HepG2 (cell line): ENCODE results near the gene SYTL3. TPM values are rescaled to one million over a fixed set of nuclear protein-coding genes. Genes with fewer than 3 reads are reported as not detected.

ENCODE experiments used
- KLF13 ChIP-seq: sonication (generic); formaldehyde crosslinking; IDR thresholded peaks from 2 replicates; pipeline ENCODE4 v1.4.0; 2020; ENCODE audit warnings: mild to moderate bottlenecking, missing genetic modification reagents
- POLR2G ChIP-seq: fragments of 200-400 bp; formaldehyde crosslinking; IDR thresholded peaks from 2 replicates; pipeline ENCODE4 v1.6.1; 2018; ENCODE audit warnings: mild to moderate bottlenecking, low read depth, low read length, moderate library complexity
- RNF2 ChIP-seq: fragments of 450-650 bp; conservative IDR thresholded peaks from 2 replicates; pipeline ENCODE4 v1.6.1; 2016; ENCODE audit warnings: low read depth
- SIN3A ChIP-seq: IDR thresholded peaks from 2 replicates; pipeline ENCODE4 v1.6.1; 2011; ENCODE audit warnings: low read depth, mild to moderate bottlenecking, control low read depth, low read length, borderline replicate concordance
- TCF7 ChIP-seq: sonication (generic); IDR thresholded peaks from 2 replicates; pipeline ENCODE4 v1.6.1; 2016; ENCODE audit warnings: antibody characterized with exemption, low read depth
- ZBTB1 ChIP-seq: sonication (generic); formaldehyde crosslinking; IDR thresholded peaks from 2 replicates; pipeline ENCODE4 v1.4.0; 2020; ENCODE audit warnings: missing genetic modification reagents, borderline replicate concordance
- polyA plus RNA-seq, 8 experiments: library from polyadenylated mRNA; depleted of rRNA in 3 of 8; stranded (reverse) in 7 of 8; unstranded in 1 of 8; fragments of >200 nt; fragmentation: Illumina TruSeq in 4 of 8; extraction: Trizol in 4 of 8; gene quantifications; 2 replicates each; pipeline versions ENCODE4 v1.2.1 to v1.2.3, GENCODE V29; 2011 to 2016; ENCODE audit warnings: low read depth in 4 of 8, missing spikeins in 1 of 8, mixed read lengths in 1 of 8; ENCODE audit not compliant: insufficient read depth in 1 of 8
- total RNA-seq, 5 experiments: library from RNA; depleted of rRNA; stranded (reverse); fragments of >200 nt; fragmentation: Illumina TruSeq; extraction: Trizol; gene quantifications; 2 replicates each; pipeline ENCODE4 v1.2.3, GENCODE V29; 2016; ENCODE audit warnings: low read depth in 1 of 5
- TF ChIP-seq, protein P1 (sequence below), 2 experiments: fragments of 450-650 bp in 1 of 2; sonication (generic) in 1 of 2; formaldehyde crosslinking in 1 of 2; IDR thresholded peaks; 2 replicates each; pipeline versions ENCODE4 v1.6.1 to v1.8.0; 2016 to 2022; ENCODE audit warnings: antibody characterized with exemption in 1 of 2, mild to moderate bottlenecking in 1 of 2, missing genetic modification reagents in 1 of 2
- TF ChIP-seq, protein P2 (sequence below): sonication (generic); formaldehyde crosslinking; IDR thresholded peaks from 2 replicates; pipeline ENCODE4 v1.9.0; 2021; ENCODE audit warnings: missing genetic modification reagents, mild to moderate bottlenecking, borderline replicate concordance
- TF ChIP-seq, protein P3 (sequence below): sonication (generic); formaldehyde crosslinking; IDR thresholded peaks from 2 replicates; pipeline ENCODE4 v1.5.1; 2020; ENCODE audit warnings: mild to moderate bottlenecking, missing genetic modification reagents, borderline replicate concordance
- TF ChIP-seq, protein P4 (sequence below): IDR thresholded peaks from 2 replicates; pipeline ENCODE4 v1.6.1; 2016; ENCODE audit warnings: low read depth, borderline replicate concordance

Gene SYTL3
- total and polyA plus RNA-seq, 2 of the 13 experiments (the other 11 are each of a cell fraction or from before 2014, with no cell fraction given) = 0.11 to 0.28 TPM

DNA sequence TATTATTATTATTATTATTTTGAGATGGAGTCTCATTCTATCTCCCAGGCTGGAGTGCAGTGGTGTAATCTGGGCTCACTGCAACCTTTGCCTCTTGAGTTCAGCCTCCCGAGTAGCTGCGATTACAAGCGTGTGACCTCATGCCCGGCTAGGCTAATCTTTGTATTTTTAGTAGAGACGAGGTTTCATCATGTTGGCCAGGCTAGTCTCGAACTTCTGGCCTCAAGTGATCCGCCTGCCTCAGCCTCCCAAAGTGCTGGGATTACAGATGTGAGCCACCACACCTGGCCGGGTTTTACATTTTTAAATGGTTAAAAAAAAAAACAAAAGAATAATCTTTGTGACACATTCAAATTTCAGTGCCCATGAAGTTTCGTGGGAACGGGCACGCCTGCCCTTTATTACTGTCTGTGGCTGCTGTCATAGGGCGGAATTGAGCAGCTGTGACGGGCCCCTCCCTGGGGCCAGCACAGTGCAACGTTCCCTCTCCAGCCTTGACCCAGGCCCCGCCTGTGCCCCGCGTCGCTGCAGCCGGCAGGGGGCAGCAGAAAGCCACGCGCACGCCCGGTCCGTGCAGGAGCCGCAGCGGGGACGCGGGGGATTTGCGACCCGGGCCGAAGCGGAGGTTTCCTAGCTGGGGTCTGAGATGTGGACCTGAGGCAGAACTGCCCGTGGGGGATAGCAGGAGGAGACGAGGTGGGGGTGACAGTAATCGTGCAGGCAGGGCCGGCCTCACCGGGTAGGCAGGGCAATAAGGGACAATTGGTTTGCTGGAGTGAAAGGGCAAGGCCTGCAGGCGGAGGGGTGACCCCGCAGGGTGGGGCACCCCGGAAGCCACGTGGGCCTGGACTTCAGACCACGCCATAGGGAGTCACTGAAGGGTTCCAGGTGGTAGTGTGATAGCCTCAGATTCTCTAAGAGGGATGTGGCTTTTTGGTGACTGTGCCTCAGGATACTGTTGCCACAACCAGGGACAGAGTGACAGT, 54.3 kb downstream of the SYTL3 start (continued):
- TF ChIP-seq, protein P1, sequence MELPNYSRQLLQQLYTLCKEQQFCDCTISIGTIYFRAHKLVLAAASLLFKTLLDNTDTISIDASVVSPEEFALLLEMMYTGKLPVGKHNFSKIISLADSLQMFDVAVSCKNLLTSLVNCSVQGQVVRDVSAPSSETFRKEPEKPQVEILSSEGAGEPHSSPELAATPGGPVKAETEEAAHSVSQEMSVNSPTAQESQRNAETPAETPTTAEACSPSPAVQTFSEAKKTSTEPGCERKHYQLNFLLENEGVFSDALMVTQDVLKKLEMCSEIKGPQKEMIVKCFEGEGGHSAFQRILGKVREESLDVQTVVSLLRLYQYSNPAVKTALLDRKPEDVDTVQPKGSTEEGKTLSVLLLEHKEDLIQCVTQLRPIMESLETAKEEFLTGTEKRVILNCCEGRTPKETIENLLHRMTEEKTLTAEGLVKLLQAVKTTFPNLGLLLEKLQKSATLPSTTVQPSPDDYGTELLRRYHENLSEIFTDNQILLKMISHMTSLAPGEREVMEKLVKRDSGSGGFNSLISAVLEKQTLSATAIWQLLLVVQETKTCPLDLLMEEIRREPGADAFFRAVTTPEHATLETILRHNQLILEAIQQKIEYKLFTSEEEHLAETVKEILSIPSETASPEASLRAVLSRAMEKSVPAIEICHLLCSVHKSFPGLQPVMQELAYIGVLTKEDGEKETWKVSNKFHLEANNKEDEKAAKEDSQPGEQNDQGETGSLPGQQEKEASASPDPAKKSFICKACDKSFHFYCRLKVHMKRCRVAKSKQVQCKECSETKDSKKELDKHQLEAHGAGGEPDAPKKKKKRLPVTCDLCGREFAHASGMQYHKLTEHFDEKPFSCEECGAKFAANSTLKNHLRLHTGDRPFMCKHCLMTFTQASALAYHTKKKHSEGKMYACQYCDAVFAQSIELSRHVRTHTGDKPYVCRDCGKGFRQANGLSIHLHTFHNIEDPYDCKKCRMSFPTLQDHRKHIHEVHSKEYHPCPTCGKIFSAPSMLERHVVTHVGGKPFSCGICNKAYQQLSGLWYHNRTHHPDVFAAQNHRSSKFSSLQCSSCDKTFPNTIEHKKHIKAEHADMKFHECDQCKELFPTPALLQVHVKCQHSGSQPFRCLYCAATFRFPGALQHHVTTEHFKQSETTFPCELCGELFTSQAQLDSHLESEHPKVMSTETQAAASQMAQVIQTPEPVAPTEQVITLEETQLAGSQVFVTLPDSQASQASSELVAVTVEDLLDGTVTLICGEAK (IDR thresholded peaks at IDR 0.05) = no peak
- TF ChIP-seq, protein P1 (CRISPR knock-in tag; IDR thresholded peaks at IDR 0.05) = peak; percentile 40
- TF ChIP-seq RNF2 (peak; percentile 90), TCF7 (no peak), ZBTB1 (CRISPR knock-in tag) (no peak), KLF13 (no peak), SIN3A (peak; percentile 19; the same call in 1 of the 2 replicates), POLR2G (no peak)
- TF ChIP-seq, protein P2, sequence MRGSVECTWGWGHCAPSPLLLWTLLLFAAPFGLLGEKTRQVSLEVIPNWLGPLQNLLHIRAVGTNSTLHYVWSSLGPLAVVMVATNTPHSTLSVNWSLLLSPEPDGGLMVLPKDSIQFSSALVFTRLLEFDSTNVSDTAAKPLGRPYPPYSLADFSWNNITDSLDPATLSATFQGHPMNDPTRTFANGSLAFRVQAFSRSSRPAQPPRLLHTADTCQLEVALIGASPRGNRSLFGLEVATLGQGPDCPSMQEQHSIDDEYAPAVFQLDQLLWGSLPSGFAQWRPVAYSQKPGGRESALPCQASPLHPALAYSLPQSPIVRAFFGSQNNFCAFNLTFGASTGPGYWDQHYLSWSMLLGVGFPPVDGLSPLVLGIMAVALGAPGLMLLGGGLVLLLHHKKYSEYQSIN (CRISPR knock-in tag) = no peak
- TF ChIP-seq, protein P3, sequence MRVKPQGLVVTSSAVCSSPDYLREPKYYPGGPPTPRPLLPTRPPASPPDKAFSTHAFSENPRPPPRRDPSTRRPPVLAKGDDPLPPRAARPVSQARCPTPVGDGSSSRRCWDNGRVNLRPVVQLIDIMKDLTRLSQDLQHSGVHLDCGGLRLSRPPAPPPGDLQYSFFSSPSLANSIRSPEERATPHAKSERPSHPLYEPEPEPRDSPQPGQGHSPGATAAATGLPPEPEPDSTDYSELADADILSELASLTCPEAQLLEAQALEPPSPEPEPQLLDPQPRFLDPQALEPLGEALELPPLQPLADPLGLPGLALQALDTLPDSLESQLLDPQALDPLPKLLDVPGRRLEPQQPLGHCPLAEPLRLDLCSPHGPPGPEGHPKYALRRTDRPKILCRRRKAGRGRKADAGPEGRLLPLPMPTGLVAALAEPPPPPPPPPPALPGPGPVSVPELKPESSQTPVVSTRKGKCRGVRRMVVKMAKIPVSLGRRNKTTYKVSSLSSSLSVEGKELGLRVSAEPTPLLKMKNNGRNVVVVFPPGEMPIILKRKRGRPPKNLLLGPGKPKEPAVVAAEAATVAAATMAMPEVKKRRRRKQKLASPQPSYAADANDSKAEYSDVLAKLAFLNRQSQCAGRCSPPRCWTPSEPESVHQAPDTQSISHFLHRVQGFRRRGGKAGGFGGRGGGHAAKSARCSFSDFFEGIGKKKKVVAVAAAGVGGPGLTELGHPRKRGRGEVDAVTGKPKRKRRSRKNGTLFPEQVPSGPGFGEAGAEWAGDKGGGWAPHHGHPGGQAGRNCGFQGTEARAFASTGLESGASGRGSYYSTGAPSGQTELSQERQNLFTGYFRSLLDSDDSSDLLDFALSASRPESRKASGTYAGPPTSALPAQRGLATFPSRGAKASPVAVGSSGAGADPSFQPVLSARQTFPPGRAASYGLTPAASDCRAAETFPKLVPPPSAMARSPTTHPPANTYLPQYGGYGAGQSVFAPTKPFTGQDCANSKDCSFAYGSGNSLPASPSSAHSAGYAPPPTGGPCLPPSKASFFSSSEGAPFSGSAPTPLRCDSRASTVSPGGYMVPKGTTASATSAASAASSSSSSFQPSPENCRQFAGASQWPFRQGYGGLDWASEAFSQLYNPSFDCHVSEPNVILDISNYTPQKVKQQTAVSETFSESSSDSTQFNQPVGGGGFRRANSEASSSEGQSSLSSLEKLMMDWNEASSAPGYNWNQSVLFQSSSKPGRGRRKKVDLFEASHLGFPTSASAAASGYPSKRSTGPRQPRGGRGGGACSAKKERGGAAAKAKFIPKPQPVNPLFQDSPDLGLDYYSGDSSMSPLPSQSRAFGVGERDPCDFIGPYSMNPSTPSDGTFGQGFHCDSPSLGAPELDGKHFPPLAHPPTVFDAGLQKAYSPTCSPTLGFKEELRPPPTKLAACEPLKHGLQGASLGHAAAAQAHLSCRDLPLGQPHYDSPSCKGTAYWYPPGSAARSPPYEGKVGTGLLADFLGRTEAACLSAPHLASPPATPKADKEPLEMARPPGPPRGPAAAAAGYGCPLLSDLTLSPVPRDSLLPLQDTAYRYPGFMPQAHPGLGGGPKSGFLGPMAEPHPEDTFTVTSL = no peak; the same call in 1 of the 2 replicates
- TF ChIP-seq, protein P4, sequence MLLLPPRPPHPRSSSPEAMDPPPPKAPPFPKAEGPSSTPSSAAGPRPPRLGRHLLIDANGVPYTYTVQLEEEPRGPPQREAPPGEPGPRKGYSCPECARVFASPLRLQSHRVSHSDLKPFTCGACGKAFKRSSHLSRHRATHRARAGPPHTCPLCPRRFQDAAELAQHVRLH (CRISPR knock-in tag) = peak; percentile 93; the same call in 1 of the 2 replicates
